OCI-LY7 (cell line): ENCODE measurements around the gene SYT7. TPM values are rescaled to one million over a fixed set of nuclear protein-coding genes. Genes with fewer than 3 reads are reported as not detected.

ENCODE experiments used
- BruUV-seq: library from RNA; stranded (reverse); fragments of 400-500 nt; replicated peaks from 2 replicates; lab custom pipeline; 2021; lab: Mats Ljungman, UMichigan
- CTCF ChIA-PET: fragments of 300-600 bp; sonication (Branson Sonifier 250); formaldehyde crosslinking; loops from one replicate; lab custom pipeline; 2022; ENCODE audit warnings: antibody characterized with exemption; ENCODE audit not compliant: unreplicated experiment; lab: Charles Lee
- POLR2A ChIA-PET: fragments of 300-600 bp; sonication (Branson Sonifier 250); formaldehyde crosslinking; loops from one replicate; lab custom pipeline; 2022; ENCODE audit warnings: antibody characterized with exemption; lab: Charles Lee
- DNase-seq: peaks from one replicate; pipeline ENCODE4 v3.0.0-alpha.2; 2015; ENCODE audit warnings: low spot score
- H2AFZ ChIP-seq: fragments of 200-600 bp; sonication (generic), shearing (Covaris generic); 2 replicates; pipeline ENCODE4 v1.6.1; 2014; ENCODE audit warnings: mild to moderate bottlenecking, antibody characterized with exemption, low read length, moderate library complexity
- H3K27ac ChIP-seq: fragments of 200-600 bp; sonication (generic); 2 replicates; pipeline ENCODE4 v1.5.1; 2014; ENCODE audit warnings: mixed run types, low read depth, mild to moderate bottlenecking, moderate library complexity, low read length, inconsistent platforms; ENCODE audit not compliant: poor library complexity, severe bottlenecking
- H3K36me3 ChIP-seq: fragments of 200-600 bp; sonication (generic); 2 replicates; pipeline ENCODE4 v1.6.1; 2014; ENCODE audit warnings: mild to moderate bottlenecking, antibody characterized with exemption, low read length, moderate library complexity, mixed read lengths; ENCODE audit not compliant: insufficient read depth
- H3K4me1 ChIP-seq: fragments of 200-600 bp; sonication (generic); 2 replicates; pipeline ENCODE4 v1.5.1; 2014; ENCODE audit warnings: mild to moderate bottlenecking, low read length; ENCODE audit not compliant: insufficient read depth, poor library complexity, severe bottlenecking
- H3K4me2 ChIP-seq: fragments of 200-600 bp; sonication (generic); 2 replicates; pipeline ENCODE4 v1.6.1; 2014; ENCODE audit warnings: mild to moderate bottlenecking, low read length
- H3K4me3 ChIP-seq: fragments of 200-600 bp; sonication (generic); 2 replicates; pipeline ENCODE4 v1.5.1; 2014; ENCODE audit warnings: mild to moderate bottlenecking, low read depth, low read length; ENCODE audit not compliant: poor library complexity, severe bottlenecking
- H3K79me2 ChIP-seq: fragments of 200-600 bp; sonication (generic); 2 replicates; pipeline ENCODE4 v1.6.1; 2016; ENCODE audit warnings: low read depth, mild to moderate bottlenecking, low read length, moderate library complexity, mixed read lengths; ENCODE audit not compliant: insufficient read depth
- H3K9me2 ChIP-seq: fragments of 200-600 bp; sonication (generic); 2 replicates; pipeline ENCODE4 v1.6.1; 2016; ENCODE audit warnings: mild to moderate bottlenecking, low read length, mixed read lengths; ENCODE audit not compliant: insufficient read depth
- H3K9me3 ChIP-seq: fragments of 200-600 bp; sonication (generic); 2 replicates; pipeline ENCODE4 v1.6.1; 2014; ENCODE audit warnings: mild to moderate bottlenecking, mixed run types, low read length, mixed read lengths
- H4K20me1 ChIP-seq: fragments of 200-600 bp; sonication (generic); 2 replicates; pipeline ENCODE4 v1.6.1; 2014; ENCODE audit warnings: mild to moderate bottlenecking, antibody characterized with exemption, low read length, moderate library complexity, mixed read lengths; ENCODE audit not compliant: insufficient read depth
- CTCF ChIP-seq: fragments of 200-600 bp; sonication (generic); conservative IDR thresholded peaks from 2 replicates; pipeline ENCODE4 v1.5.1; 2014; ENCODE audit warnings: mild to moderate bottlenecking, antibody characterized with exemption, low read length, moderate library complexity, mixed read lengths
- EZH2phosphoT487 ChIP-seq: fragments of 200-600 bp; sonication (generic); IDR thresholded peaks from 2 replicates; pipeline ENCODE4 v1.6.1; 2018; ENCODE audit warnings: low read depth, borderline replicate concordance, mild to moderate bottlenecking, mixed run types, antibody characterized with exemption, low read length, moderate library complexity, mixed read lengths
- intact Hi-C: fragments of 100-400 bp; cut with micrococcal nuclease; formaldehyde crosslinking; loops from one replicate; pipeline ENCODE4 v1.10.0; 2022; ENCODE audit not compliant: unreplicated experiment
- total RNA-seq, 2 experiments: library from RNA; depleted of rRNA in 1 of 2; stranded (reverse); fragments of >200 nt in 1 of 2; shearing (Covaris generic) in 1 of 2; gene quantifications; 2 replicates each; pipeline ENCODE4 v1.2.3, GENCODE V29; 2014 to 2022

SYT7 gene
- total RNA-seq, 2 experiments from 2014 or later: not detected

GRCh38 chr11:61505640-61506155, 75.2 kb downstream of the SYT7 start:
- intact Hi-C loops: no loop called here
- no peak overlapping the region for H3K27ac ChIP-seq
- no peaks in the 10 kb centered on the region for H3K9me3 ChIP-seq
- H3K36me3 ChIP-seq: no peaks in the 10 kb centered on the region
- TF ChIP-seq EZH2phosphoT487 (no peak), CTCF (no peak)
- H4K20me1 ChIP-seq: no peaks in the 10 kb centered on the region
- DNase-seq: no peak
- BruUV-seq: no TSS peak
- no peak overlapping the region for H3K4me2 ChIP-seq
- POLR2A ChIA-PET: no interaction called here
- no peaks in the 10 kb centered on the region for H3K79me2 ChIP-seq
- CTCF ChIA-PET: no interaction called here
- no peaks in the 10 kb centered on the region for H3K4me1 ChIP-seq
- no peak overlapping the region for H2AFZ ChIP-seq
- H3K4me3 ChIP-seq: no peak overlapping the region
- no peaks in the 10 kb centered on the region for H3K9me2 ChIP-seq

- Histone ChIP-seq H3K9me2 (no peaks in the 10 kb centered on the region), H3K4me3 (no peak overlapping the region), H3K79me2 (no peaks in the 10 kb centered on the region), H2AFZ (no peak overlapping the region), H3K9me3 (no peaks in the 10 kb centered on the region), H3K27ac (no peak overlapping the region), H3K36me3 (no peaks in the 10 kb centered on the region), H3K4me2 (no peak overlapping the region), H4K20me1 (no peaks in the 10 kb centered on the region), H3K4me1 (no peaks in the 10 kb centered on the region)
- intact Hi-C loops: no loop called here
- TF ChIP-seq CTCF (no peak), EZH2phosphoT487 (no peak)
- ChIA-PET CTCF (no interaction called here), POLR2A (no interaction called here)
- no TSS peak for BruUV-seq
- DNase-seq: no peak
Observed at GRCh38 chr11:61505106-61505505, 75.8 kb downstream of the SYT7 start.

- no peak overlapping the region for H3K4me2 ChIP-seq
- TF ChIP-seq EZH2phosphoT487 (no peak), CTCF (no peak)
- ChIA-PET CTCF (interaction anchor here (0.7 kb wide), 1 partner anchor 11 kb away, joined by 3 read pairs; no protein-coding TSS in a partner anchor), POLR2A (no interaction called here)
- intact Hi-C loops: no loop called here
- H4K20me1 ChIP-seq: no peaks in the 10 kb centered on the region
- H3K9me2 ChIP-seq: no peaks in the 10 kb centered on the region
- no peaks in the 10 kb centered on the region for H3K36me3 ChIP-seq
- DNase-seq: no peak
- H3K79me2 ChIP-seq: no peaks in the 10 kb centered on the region
- BruUV-seq: no TSS peak
- H2AFZ ChIP-seq: no peak overlapping the region
- H3K4me1 ChIP-seq: no peaks in the 10 kb centered on the region
- no peak overlapping the region for H3K27ac ChIP-seq
- no peaks in the 10 kb centered on the region for H3K9me3 ChIP-seq
- no peak overlapping the region for H3K4me3 ChIP-seq
Observed at GRCh38 chr11:61503135-61503770, 77.6 kb downstream of the SYT7 start.
